PC-9 (cell line): ENCODE measurements around the gene EFHC1. TPM values are rescaled to one million over a fixed set of nuclear protein-coding genes. Genes with fewer than 3 reads are reported as not detected.

Source experiments
- BruUV-seq: library from RNA; stranded (reverse); fragments of 400-500 nt; replicated peaks from 2 replicates; lab custom pipeline; 2021; lab: Mats Ljungman, UMichigan
- CTCF ChIA-PET: fragments of 300-600 bp; sonication (Branson Sonifier 250); formaldehyde crosslinking; loops from one replicate; lab custom pipeline; 2022; ENCODE audit warnings: antibody characterized with exemption; lab: Charles Lee
- POLR2A ChIA-PET: fragments of 300-600 bp; sonication (Branson Sonifier 250); formaldehyde crosslinking; loops from one replicate; lab custom pipeline; 2022; ENCODE audit warnings: antibody characterized with exemption; ENCODE audit not compliant: unreplicated experiment; lab: Charles Lee
- DNase-seq, 2 experiments: peaks; one replicate each; pipeline versions ENCODE4 v3.0.0 to v3.0.0-alpha.2; 2015 to 2022; ENCODE audit warnings: mixed read lengths in 1 of 2
- H2AFZ ChIP-seq: fragments of 200-600 bp; sonication (generic); 2 replicates; pipeline ENCODE4 v1.8.1; 2017; ENCODE audit warnings: antibody characterized with exemption
- H3F3A ChIP-seq: fragments of 200-600 bp; sonication (generic); 2 replicates; pipeline ENCODE4 v1.8.1; 2017; ENCODE audit warnings: antibody characterized with exemption, mild to moderate bottlenecking, low read depth; ENCODE audit not compliant: insufficient read depth
- H3K27ac ChIP-seq: fragments of 200-600 bp; sonication (generic); 2 replicates; pipeline ENCODE4 v1.6.1; 2016; ENCODE audit warnings: mixed run types
- H3K27me3 ChIP-seq: fragments of 200-600 bp; sonication (generic); 2 replicates; pipeline ENCODE4 v1.6.1; 2016; ENCODE audit warnings: low read depth, mixed run types; ENCODE audit not compliant: insufficient read depth
- H3K36me3 ChIP-seq: fragments of 200-600 bp; sonication (generic); 2 replicates; pipeline ENCODE4 v1.6.1; 2016; ENCODE audit warnings: low read depth, mixed run types
- H3K4me1 ChIP-seq: fragments of 200-600 bp; sonication (generic); replicated peaks from 2 replicates; pipeline ENCODE4 v1.6.1; 2016; ENCODE audit warnings: mixed run types; ENCODE audit not compliant: insufficient read depth
- H3K4me2 ChIP-seq: fragments of 200-600 bp; sonication (generic); 2 replicates; pipeline ENCODE4 v1.6.1; 2017; ENCODE audit warnings: mixed run types
- H3K4me3 ChIP-seq: fragments of 200-600 bp; sonication (generic); 2 replicates; pipeline ENCODE4 v1.6.1; 2016; ENCODE audit warnings: mixed run types
- H3K79me2 ChIP-seq: fragments of 200-600 bp; sonication (generic); 2 replicates; pipeline ENCODE4 v1.6.1; 2017; ENCODE audit warnings: low read depth, mixed run types
- H3K9me2 ChIP-seq: fragments of 200-600 bp; sonication (generic); 2 replicates; pipeline ENCODE4 v1.8.1; 2017; ENCODE audit warnings: mild to moderate bottlenecking; ENCODE audit not compliant: insufficient read depth
- H3K9me3 ChIP-seq: fragments of 200-600 bp; sonication (generic); 2 replicates; pipeline ENCODE4 v1.8.1; 2016; ENCODE audit warnings: low read depth; ENCODE audit not compliant: insufficient read depth
- H4K20me1 ChIP-seq: fragments of 200-600 bp; sonication (generic); 2 replicates; pipeline ENCODE4 v1.8.1; 2017; ENCODE audit not compliant: insufficient read depth
- EZH2 ChIP-seq: fragments of 200-600 bp; sonication (generic); IDR thresholded peaks from 2 replicates; pipeline ENCODE4 v1.8.0; 2017; ENCODE audit warnings: antibody characterized with exemption, low read depth
- intact Hi-C: fragments of 100-400 bp; cut with micrococcal nuclease; formaldehyde crosslinking; loops from one replicate; pipeline ENCODE4 v1.10.0; 2022; ENCODE audit not compliant: unreplicated experiment
- total RNA-seq: library from RNA; stranded (reverse); gene quantifications from 2 replicates; pipeline ENCODE4 v1.2.3, GENCODE V29; 2021
- TF ChIP-seq, protein P1 (sequence below): fragments of 200-600 bp; sonication (generic); conservative IDR thresholded peaks from 2 replicates; pipeline ENCODE4 v1.6.1; 2017; ENCODE audit warnings: mixed run types, antibody characterized with exemption, mild to moderate bottlenecking, moderate library complexity

EFHC1 gene
- total RNA-seq, 1 experiment from 2014 or later = 45.0 TPM

DNA sequence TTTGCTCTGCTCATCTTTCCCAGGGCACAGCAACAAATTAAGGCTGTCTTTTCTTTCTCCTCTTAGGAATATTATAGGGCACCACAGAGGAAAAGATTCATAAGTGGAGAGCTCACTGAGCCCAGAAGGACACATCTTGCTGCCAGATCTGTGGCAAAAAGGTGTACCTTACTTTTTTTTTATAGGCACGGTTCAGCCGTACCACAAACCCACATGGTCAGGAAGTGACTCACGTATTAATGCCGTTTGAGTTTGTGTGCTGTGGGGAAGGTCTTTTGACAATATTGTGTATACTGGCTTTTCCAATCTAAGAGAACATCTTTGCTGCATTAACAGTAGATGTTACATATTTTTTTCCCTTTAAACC is 29.8 kb upstream of the EFHC1 start:
- POLR2A ChIA-PET = interaction anchor here (0.5 to 0.6 kb wide), 3 partner anchors 18 to 678 kb away, joined by 3 read pairs; partner anchors contain the start of gene PAQR8

DNA sequence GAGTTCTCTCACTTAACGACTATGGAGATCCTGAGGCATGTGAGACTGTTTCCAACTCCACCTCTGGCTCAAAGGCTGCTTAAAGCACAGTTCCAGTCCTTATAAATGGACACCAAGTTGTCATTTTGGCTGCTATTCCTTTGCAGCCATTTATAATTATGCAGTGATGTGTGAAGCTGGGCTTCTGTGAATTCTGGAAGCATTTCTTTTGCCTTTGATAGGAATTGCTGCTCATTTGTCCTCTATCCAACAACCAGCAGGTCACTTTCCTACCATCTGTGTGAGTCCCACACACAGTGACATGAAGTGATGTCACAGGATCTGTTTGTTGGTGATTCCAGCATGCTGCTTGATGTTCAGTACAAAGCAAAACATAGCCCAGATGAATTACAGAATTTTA is 28.5 kb upstream of the EFHC1 start:
- Histone ChIP-seq H3K27me3 (no peaks in the 10 kb centered on the region), H2AFZ (no peak overlapping the region), H3K9me2 (no peaks in the 10 kb centered on the region), H3K4me3 (no peak overlapping the region), H3K79me2 (no peaks in the 10 kb centered on the region), H3K27ac (no peak overlapping the region), H3K4me1 (peaks cover 40% of the 10 kb centered on the region), H3F3A (peaks cover 17% of the 10 kb centered on the region; the same call in 1 of the 2 replicates), H3K9me3 (no peaks in the 10 kb centered on the region), H3K36me3 (no peaks in the 10 kb centered on the region), H3K4me2 (no peak overlapping the region), H4K20me1 (no peaks in the 10 kb centered on the region)
- ChIA-PET POLR2A (no interaction called here), CTCF (interaction anchor here (1.3 kb wide), 1 partner anchor 16 kb away, joined by 6 read pairs; no protein-coding TSS in a partner anchor)
- no TSS peak for BruUV-seq
- intact Hi-C loops = no loop called here
- DNase-seq = no peak
- TF ChIP-seq, protein P1, sequence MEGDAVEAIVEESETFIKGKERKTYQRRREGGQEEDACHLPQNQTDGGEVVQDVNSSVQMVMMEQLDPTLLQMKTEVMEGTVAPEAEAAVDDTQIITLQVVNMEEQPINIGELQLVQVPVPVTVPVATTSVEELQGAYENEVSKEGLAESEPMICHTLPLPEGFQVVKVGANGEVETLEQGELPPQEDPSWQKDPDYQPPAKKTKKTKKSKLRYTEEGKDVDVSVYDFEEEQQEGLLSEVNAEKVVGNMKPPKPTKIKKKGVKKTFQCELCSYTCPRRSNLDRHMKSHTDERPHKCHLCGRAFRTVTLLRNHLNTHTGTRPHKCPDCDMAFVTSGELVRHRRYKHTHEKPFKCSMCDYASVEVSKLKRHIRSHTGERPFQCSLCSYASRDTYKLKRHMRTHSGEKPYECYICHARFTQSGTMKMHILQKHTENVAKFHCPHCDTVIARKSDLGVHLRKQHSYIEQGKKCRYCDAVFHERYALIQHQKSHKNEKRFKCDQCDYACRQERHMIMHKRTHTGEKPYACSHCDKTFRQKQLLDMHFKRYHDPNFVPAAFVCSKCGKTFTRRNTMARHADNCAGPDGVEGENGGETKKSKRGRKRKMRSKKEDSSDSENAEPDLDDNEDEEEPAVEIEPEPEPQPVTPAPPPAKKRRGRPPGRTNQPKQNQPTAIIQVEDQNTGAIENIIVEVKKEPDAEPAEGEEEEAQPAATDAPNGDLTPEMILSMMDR = no peak
- no peak for TF ChIP-seq EZH2

More for the DNA sequence above, 29.8 kb upstream of the EFHC1 start:
- BruUV-seq = no TSS peak
- Histone ChIP-seq H3K36me3 (no peaks in the 10 kb centered on the region), H3F3A (peaks cover 17% of the 10 kb centered on the region; the same call in 1 of the 2 replicates), H3K9me3 (no peaks in the 10 kb centered on the region), H2AFZ (peak overlapping the region; percentile 62), H3K9me2 (no peaks in the 10 kb centered on the region), H3K4me3 (peak overlapping the region; percentile 11; the same call in 1 of the 2 replicates), H3K27me3 (no peaks in the 10 kb centered on the region), H3K27ac (peak overlapping the region; percentile 65), H3K4me2 (peak overlapping the region; percentile 71), H4K20me1 (no peaks in the 10 kb centered on the region), H3K4me1 (peaks cover 34% of the 10 kb centered on the region), H3K79me2 (no peaks in the 10 kb centered on the region)
- intact Hi-C loops = no loop called here
- no peak for TF ChIP-seq EZH2
- TF ChIP-seq, protein P1 = no peak
- CTCF ChIA-PET = interaction anchor here (0.8 to 1.3 kb wide), 3 partner anchors 23 to 105 kb away, joined by 3 to 5 read pairs (median 3); partner anchors contain the start of genes MCM3 and PAQR8
- DNase-seq = peak; percentile 29 to 77

GRCh38 chr6:52392944-52393343 is 27.2 kb upstream of the EFHC1 start:
- no TSS peak for BruUV-seq
- POLR2A ChIA-PET = no interaction called here
- TF ChIP-seq, protein P1 = no peak
- no peak for TF ChIP-seq EZH2
- DNase-seq = no peak
- H4K20me1 ChIP-seq = no peaks in the 10 kb centered on the region
- H3K27me3 ChIP-seq = no peaks in the 10 kb centered on the region
- CTCF ChIA-PET = interaction anchor here (1.3 kb wide), 1 partner anchor 15 kb away, joined by 6 read pairs; no protein-coding TSS in a partner anchor
- peaks cover 17% of the 10 kb centered on the region; the same call in 1 of the 2 replicates for H3F3A ChIP-seq
- H2AFZ ChIP-seq = no peak overlapping the region
- no peak overlapping the region for H3K27ac ChIP-seq
- intact Hi-C loops = no loop called here
- no peak overlapping the region for H3K4me2 ChIP-seq
- H3K9me2 ChIP-seq = no peaks in the 10 kb centered on the region
- H3K79me2 ChIP-seq = no peaks in the 10 kb centered on the region
- no peak overlapping the region for H3K4me3 ChIP-seq
- H3K4me1 ChIP-seq = peaks cover 40% of the 10 kb centered on the region
- H3K36me3 ChIP-seq = no peaks in the 10 kb centered on the region
- H3K9me3 ChIP-seq = no peaks in the 10 kb centered on the region
